Thyroid gland (tissue), 4 donors: ENCODE results near the gene EIF3A. TPM values are rescaled to one million over a fixed set of nuclear protein-coding genes. Genes with fewer than 3 reads are reported as not detected.
"Not testable (repeated sequence)": the region's sequence is repeated elsewhere in the genome, so short reads cannot be mapped to it uniquely, and the experiment has no call there.

Experiments used
- DNase-seq, 2 donors: peaks; one replicate each; pipeline ENCODE4 v3.0.0-alpha.2; 2019
- H3K27ac ChIP-seq, 3 donors: fragments of 200-600 bp; sonication (generic); 1 replicate in 2 of 3; 2 replicates in 1 of 3; pipeline ENCODE4 v1.5.1; 2016 to 2019; ENCODE audit warnings: mild to moderate bottlenecking in 1 of 3, moderate library complexity in 1 of 3
- H3K27me3 ChIP-seq: fragments of 200-600 bp; sonication (generic); one replicate; pipeline ENCODE4 v1.5.1; 2019
- H3K36me3 ChIP-seq, 2 donors: fragments of 200-600 bp; sonication (generic); one replicate each; pipeline ENCODE4 v1.5.1; 2016 to 2019
- H3K4me1 ChIP-seq, 2 donors: fragments of 200-600 bp; sonication (generic); one replicate each; pipeline ENCODE4 v1.5.1; 2017 to 2019
- H3K4me3 ChIP-seq, 3 donors: fragments of 200-600 bp; sonication (generic); replicated peaks in 1 of 3; 1 replicate in 2 of 3; 2 replicates in 1 of 3; pipeline ENCODE4 v1.5.1; 2016; ENCODE audit warnings: mild to moderate bottlenecking in 1 of 3
- H3K9me3 ChIP-seq: fragments of 200-600 bp; sonication (generic); one replicate; pipeline ENCODE4 v1.5.1; 2017
- CTCF ChIP-seq, 6 experiments: fragments of 200-600 bp in 3 of 6; fragments of 450-650 bp in 3 of 6; sonication (generic) in 3 of 6; IDR thresholded peaks; one replicate each; pipeline ENCODE4 v1.5.1; 2016 to 2019; ENCODE audit warnings: antibody characterized with exemption in 6 of 6, mild to moderate bottlenecking in 2 of 6, inconsistent platforms in 1 of 6, moderate library complexity in 1 of 6
- POLR2A ChIP-seq, 2 donors: fragments of 450-650 bp; IDR thresholded peaks; one replicate each; pipeline ENCODE4 v1.6.1; 2017; ENCODE audit warnings: antibody characterized with exemption in 2 of 2, mild to moderate bottlenecking in 2 of 2, moderate library complexity in 1 of 2
- WGBS, 2 donors: methylation state at CpG; one replicate each; pipeline ENCODE4 v1.1.5; 2017; 5-methylcytosine and 5-hydroxymethylcytosine counted together
- intact Hi-C: fragments of 100-400 bp; cut with DNase I; formaldehyde crosslinking; loops from one replicate; pipeline ENCODE4 v1.15.1; 2023
- total RNA-seq, 4 donors: library from RNA; depleted of rRNA; stranded (reverse); fragments of >200 nt; gene quantifications; one replicate each; pipeline ENCODE4 v1.2.3, GENCODE V29; 2016

The EIF3A gene
- total RNA-seq, 4 donors from 2014 or later: 85.6 to 113 (median 102) TPM

- Histone ChIP-seq H3K4me3 (no peak overlapping the region), H3K36me3 (peaks cover 29 to 47% of the 10 kb centered on the region in 2 donors), H3K9me3 (no peaks in the 10 kb centered on the region), H3K4me1 (no peaks in the 10 kb centered on the region), H3K27me3 (no peaks in the 10 kb centered on the region), H3K27ac (no peak overlapping the region)
- TF ChIP-seq CTCF (IDR thresholded peaks at IDR 0.05): no peak
- no peak for TF ChIP-seq POLR2A (IDR thresholded peaks at IDR 0.05)
- no peak for DNase-seq
- intact Hi-C loops: no loop called here
- 80 to 90% methylated on average over 11 of the region's 11 CpGs for WGBS, 2 donors
Observed at GRCh38 chr10:119113751-119114732, 33.4 kb upstream of the EIF3A start.

- 93 to 94% methylated on average over 4 of the region's 4 CpGs for WGBS, 2 donors
- intact Hi-C loops: no loop called here
- no peak overlapping the region for H3K4me3 ChIP-seq
- H3K36me3 ChIP-seq: peaks cover 25 to 43% of the 10 kb centered on the region in 2 donors
- H3K27ac ChIP-seq: no peak overlapping the region
- no peaks in the 10 kb centered on the region for H3K4me1 ChIP-seq
- TF ChIP-seq CTCF (IDR thresholded peaks at IDR 0.05): no peak
- no peak for TF ChIP-seq POLR2A (IDR thresholded peaks at IDR 0.05)
- no peaks in the 10 kb centered on the region for H3K27me3 ChIP-seq
- no peak for DNase-seq
- H3K9me3 ChIP-seq: no peaks in the 10 kb centered on the region
Observed at GRCh38 chr10:119112056-119112455, 31.4 kb upstream of the EIF3A start.

GRCh38 chr10:119107771-119108170 lies 27.2 kb upstream of the EIF3A start:
- H3K4me3 ChIP-seq, intact Hi-C loops, H3K4me1 ChIP-seq, H3K27me3 ChIP-seq, H3K27ac ChIP-seq, DNase-seq, H3K9me3 ChIP-seq: not testable (repeated sequence)
- peaks cover 24 to 26% of the 10 kb centered on the region in 2 donors for H3K36me3 ChIP-seq
- 85 to 86% methylated on average over 2 of the region's 2 CpGs for WGBS, 2 donors

- H3K4me3 ChIP-seq, H3K27ac ChIP-seq, H3K4me1 ChIP-seq, H3K9me3 ChIP-seq, DNase-seq, intact Hi-C loops, H3K27me3 ChIP-seq: not testable (repeated sequence)
- 93 to 94% methylated on average over 6 of the region's 6 CpGs for WGBS, 2 donors
- H3K36me3 ChIP-seq: peaks cover 19 to 20% of the 10 kb centered on the region in 2 donors
Observed at GRCh38 chr10:119107106-119107505, 26.5 kb upstream of the EIF3A start.

GRCh38 chr10:119105899-119106298 lies 25.3 kb upstream of the EIF3A start:
- H3K27ac ChIP-seq, intact Hi-C loops, H3K9me3 ChIP-seq, H3K27me3 ChIP-seq, H3K4me1 ChIP-seq, DNase-seq, H3K4me3 ChIP-seq: not testable (repeated sequence)
- H3K36me3 ChIP-seq: peaks cover 11 to 14% of the 10 kb centered on the region in 2 donors
- WGBS, 2 donors: 96 to 97% methylated on average over 7 of the region's 7 CpGs

- WGBS, 2 donors: 88 to 91% methylated on average over 12 of the region's 12 CpGs
- intact Hi-C loops: no loop called here
- no peaks in the 10 kb centered on the region for H3K9me3 ChIP-seq
- peaks cover 5 to 10% of the 10 kb centered on the region in 2 donors for H3K36me3 ChIP-seq
- H3K4me3 ChIP-seq: peak overlapping the region in 1 of 3 donors; percentile 91
- H3K27ac ChIP-seq: no peak overlapping the region
- DNase-seq: no peak
- H3K4me1 ChIP-seq: peaks cover 7% of the 10 kb centered on the region in 2 donors
- no peaks in the 10 kb centered on the region for H3K27me3 ChIP-seq
- TF ChIP-seq POLR2A (IDR thresholded peaks at IDR 0.05) (no peak), CTCF (IDR thresholded peaks at IDR 0.05) (no peak)
Observed at GRCh38 chr10:119105155-119105554, 24.5 kb upstream of the EIF3A start.
